Stimulated activated CD4-positive, alpha-beta T cell treated with anti-CD3 and anti-CD28 coated beads, TNF-alpha, amount 100 ng/mL, for 1 hour (primary cell): ENCODE data around the gene RUSC1.
"Not testable (repeated sequence)": the region's sequence is repeated elsewhere in the genome, so short reads cannot be mapped to it uniquely, and the experiment has no call there.

Experiments used
- DNase-seq, 3 donors: peaks; one replicate each; pipeline ENCODE4 v3.0.0-alpha.2; 2020; ENCODE audit warnings: low read depth in 3 of 3, low spot score in 1 of 3

The RUSC1 gene

GRCh38 chr1:155322571-155322952, 1.9 kb downstream of the RUSC1 start:
- DNase-seq = no peak

GRCh38 chr1:155322953-155323728, 2.4 kb downstream of the RUSC1 start:
- DNase-seq = peak; percentile 46 to 92 (median 66)

- peak; percentile 53 to 68 (median 54) for DNase-seq
Measured at GRCh38 chr1:155323729-155324036, 3.0 kb downstream of the RUSC1 start.

- DNase-seq = peak; percentile 50 to 80 (median 62)
Measured at GRCh38 chr1:155324037-155324716, 3.5 kb downstream of the RUSC1 start.

GRCh38 chr1:155324717-155325602, 4.3 kb downstream of the RUSC1 start:
- no peak for DNase-seq

- no peak for DNase-seq
Measured at GRCh38 chr1:155325603-155325893, 4.9 kb downstream of the RUSC1 start.

- no peak for DNase-seq
Measured at GRCh38 chr1:155326020-155326526, 5.4 kb downstream of the RUSC1 start.

- DNase-seq = no peak
Measured at GRCh38 chr1:155326631-155327037, 5.9 kb downstream of the RUSC1 start.

GRCh38 chr1:155327981-155328380, 7.3 kb downstream of the RUSC1 start:
- DNase-seq = no peak

GRCh38 chr1:155328856-155329255, 8.2 kb downstream of the RUSC1 start:
- not testable (repeated sequence) for DNase-seq

GRCh38 chr1:155329980-155330598, 9.4 kb downstream of the RUSC1 start:
- DNase-seq = no peak

- no peak for DNase-seq
Measured at GRCh38 chr1:155334962-155335361, 14.3 kb downstream of the RUSC1 start.

- no peak for DNase-seq
Measured at GRCh38 chr1:155339515-155340097, 18.9 kb downstream of the RUSC1 start.

GRCh38 chr1:155342842-155343241, 22.1 kb downstream of the RUSC1 start:
- no peak for DNase-seq

- no peak for DNase-seq
Measured at GRCh38 chr1:155352631-155353030, 31.9 kb downstream of the RUSC1 start.

- DNase-seq = no peak
Measured at GRCh38 chr1:155360051-155360450, 39.4 kb downstream of the RUSC1 start.

- no peak for DNase-seq
Measured at GRCh38 chr1:155379180-155379579, 58.5 kb downstream of the RUSC1 start.

GRCh38 chr1:155379631-155380090, 59.0 kb downstream of the RUSC1 start:
- no peak for DNase-seq
